ENCODE measurements around the gene CACNA1I. TPM values are rescaled to one million over a fixed set of nuclear protein-coding genes. Genes with fewer than 3 reads are reported as not detected.

The CACNA1I gene
- total RNA-seq, 2 donors from 2014 or later, result 0.33 to 0.52 TPM

DNA sequence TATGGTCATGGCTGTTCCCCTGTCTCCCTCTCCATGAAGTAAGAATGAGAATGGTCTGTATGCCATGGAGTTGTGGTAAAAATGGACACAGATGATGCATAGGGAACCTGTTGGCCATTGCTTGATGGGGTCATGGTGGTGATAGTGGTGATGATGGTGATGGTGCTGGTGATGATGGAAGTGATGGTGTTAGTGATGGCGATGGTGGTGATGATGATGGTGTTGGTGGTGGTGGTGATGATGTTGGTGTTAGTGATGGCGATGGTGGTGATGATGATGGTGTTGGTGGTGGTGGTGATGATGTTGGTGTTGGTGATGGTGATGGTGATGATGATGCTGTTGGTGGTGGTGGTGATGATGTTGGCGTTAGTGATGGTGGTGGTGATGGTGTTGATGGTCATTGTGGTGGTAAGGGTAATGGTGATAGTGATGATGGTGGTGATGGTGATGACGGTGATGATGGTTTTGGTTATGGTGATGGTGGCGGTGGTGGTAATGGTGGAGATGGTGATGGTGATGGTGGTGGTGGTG, 5.1 kb upstream of the CACNA1I start:
- H3K4me1 ChIP-seq, result no peaks in the 10 kb centered on the region
- H3K27ac ChIP-seq, result no peak overlapping the region
- no peaks in the 10 kb centered on the region for H3K27me3 ChIP-seq
- intact Hi-C loops (cut with DNase I), result no loop called here
- no peak overlapping the region for H3K4me3 ChIP-seq
- 91 to 95% methylated on average over 5 of the region's 5 CpGs for WGBS, 2 donors
- TF ChIP-seq POLR2A (IDR thresholded peaks at IDR 0.05), result no peak
- TF ChIP-seq, protein P1, sequence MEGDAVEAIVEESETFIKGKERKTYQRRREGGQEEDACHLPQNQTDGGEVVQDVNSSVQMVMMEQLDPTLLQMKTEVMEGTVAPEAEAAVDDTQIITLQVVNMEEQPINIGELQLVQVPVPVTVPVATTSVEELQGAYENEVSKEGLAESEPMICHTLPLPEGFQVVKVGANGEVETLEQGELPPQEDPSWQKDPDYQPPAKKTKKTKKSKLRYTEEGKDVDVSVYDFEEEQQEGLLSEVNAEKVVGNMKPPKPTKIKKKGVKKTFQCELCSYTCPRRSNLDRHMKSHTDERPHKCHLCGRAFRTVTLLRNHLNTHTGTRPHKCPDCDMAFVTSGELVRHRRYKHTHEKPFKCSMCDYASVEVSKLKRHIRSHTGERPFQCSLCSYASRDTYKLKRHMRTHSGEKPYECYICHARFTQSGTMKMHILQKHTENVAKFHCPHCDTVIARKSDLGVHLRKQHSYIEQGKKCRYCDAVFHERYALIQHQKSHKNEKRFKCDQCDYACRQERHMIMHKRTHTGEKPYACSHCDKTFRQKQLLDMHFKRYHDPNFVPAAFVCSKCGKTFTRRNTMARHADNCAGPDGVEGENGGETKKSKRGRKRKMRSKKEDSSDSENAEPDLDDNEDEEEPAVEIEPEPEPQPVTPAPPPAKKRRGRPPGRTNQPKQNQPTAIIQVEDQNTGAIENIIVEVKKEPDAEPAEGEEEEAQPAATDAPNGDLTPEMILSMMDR (IDR thresholded peaks at IDR 0.05), result no peak
- DNase-seq (no peak), ATAC-seq (no peak)
- H3K9me3 ChIP-seq, result no peaks in the 10 kb centered on the region
- no peaks in the 10 kb centered on the region for H3K36me3 ChIP-seq (replicated peaks in 1 of 2; ENCODE audit: insufficient read depth in 1 of 2, low read depth in 2 of 2)

DNA sequence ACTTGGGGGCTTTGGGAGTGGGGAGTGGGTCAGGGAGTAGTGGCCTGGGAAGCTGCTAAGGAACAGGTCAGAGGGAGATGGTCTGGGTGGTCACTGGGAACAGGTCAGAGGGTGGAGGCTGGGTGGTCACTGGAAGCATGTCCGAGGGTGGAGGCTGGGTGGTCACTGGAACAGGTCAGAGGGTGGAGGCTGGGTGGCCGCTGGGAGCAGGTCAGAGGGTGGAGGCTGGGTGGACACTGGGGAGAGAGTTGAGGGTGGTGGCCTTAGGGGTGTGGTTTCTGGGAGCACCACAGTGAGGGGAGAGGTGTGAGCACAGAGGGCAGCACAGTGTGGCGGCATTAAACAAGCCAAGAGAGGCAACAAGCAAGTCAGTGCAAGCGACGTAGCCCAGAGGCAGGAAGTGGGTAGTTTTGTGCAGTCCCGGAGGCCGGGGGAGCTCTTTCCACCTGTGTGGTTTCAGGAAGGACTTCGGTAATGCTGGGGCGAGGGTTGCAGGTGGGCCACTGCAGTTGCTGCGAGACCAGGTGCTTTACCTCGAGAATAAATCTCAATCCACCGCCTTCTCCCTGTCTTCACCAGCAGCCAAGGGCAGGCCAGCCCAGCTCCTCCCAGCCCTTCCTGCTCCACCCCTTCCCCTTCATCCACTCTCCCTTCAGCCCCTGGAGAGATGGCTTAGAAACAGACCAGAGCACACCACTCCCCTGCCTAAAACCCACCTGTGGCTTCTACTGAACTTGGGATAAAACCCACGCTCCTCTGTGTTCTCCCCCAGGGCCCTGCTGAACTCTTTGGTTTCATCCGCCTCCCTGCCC, 3.2 kb upstream of the CACNA1I start:
- WGBS, 2 donors, result 70 to 72% methylated on average over 14 of the region's 14 CpGs
- no peak overlapping the region for H3K4me3 ChIP-seq
- ATAC-seq (no peak), DNase-seq (no peak)
- TF ChIP-seq, protein P1 (IDR thresholded peaks at IDR 0.05), result no peak
- no peak for TF ChIP-seq POLR2A (IDR thresholded peaks at IDR 0.05)
- no peak overlapping the region for H3K27ac ChIP-seq
- H3K9me3 ChIP-seq, result no peaks in the 10 kb centered on the region
- H3K27me3 ChIP-seq, result no peaks in the 10 kb centered on the region
- intact Hi-C loops (cut with DNase I), result no loop called here
- no peaks in the 10 kb centered on the region for H3K36me3 ChIP-seq (replicated peaks in 1 of 2; ENCODE audit: insufficient read depth in 1 of 2, low read depth in 2 of 2)
- H3K4me1 ChIP-seq, result no peaks in the 10 kb centered on the region

DNA sequence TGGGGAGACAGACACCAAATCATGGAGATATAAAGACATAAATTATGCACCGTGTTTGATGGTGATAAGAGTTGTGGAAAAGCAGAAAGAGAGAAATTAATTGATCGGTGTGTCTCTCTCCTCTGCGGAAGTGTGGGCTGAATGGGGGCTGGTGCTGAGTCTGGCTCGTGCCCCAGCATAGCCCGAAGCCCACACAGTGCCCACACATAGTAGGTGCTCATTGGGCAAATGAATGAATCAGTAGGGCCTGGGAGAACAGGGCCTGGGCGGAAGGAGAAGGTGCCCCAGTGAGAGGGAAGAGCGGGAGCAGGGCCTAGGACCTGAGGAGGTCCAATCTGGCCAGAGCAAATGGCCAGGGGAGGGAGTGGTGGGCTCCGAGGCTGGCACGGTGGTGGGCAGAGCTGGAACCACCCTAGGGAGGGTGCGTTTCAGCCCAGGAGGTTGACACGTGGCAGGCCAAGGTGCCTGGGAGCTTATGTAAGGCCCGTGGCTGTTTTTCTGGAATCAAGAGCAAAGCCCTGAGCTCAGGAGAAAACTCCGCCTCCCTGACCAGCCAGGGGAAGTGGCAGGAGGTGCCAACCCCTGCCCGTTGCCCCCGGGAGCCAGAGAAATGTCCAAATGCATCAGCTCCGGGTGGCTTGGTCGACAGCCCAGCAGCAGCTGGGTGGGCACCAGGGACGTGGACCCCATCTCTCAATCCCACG, 2.1 kb upstream of the CACNA1I start:
- H3K9me3 ChIP-seq, result no peaks in the 10 kb centered on the region
- no peak overlapping the region for H3K4me3 ChIP-seq
- no peak overlapping the region for H3K27ac ChIP-seq
- H3K4me1 ChIP-seq, result no peaks in the 10 kb centered on the region
- no peak for ATAC-seq
- TF ChIP-seq, protein P1 (IDR thresholded peaks at IDR 0.05), result no peak
- TF ChIP-seq POLR2A (IDR thresholded peaks at IDR 0.05), result no peak
- H3K27me3 ChIP-seq, result no peaks in the 10 kb centered on the region
- 66 to 69% methylated on average over 15 to 19 of the region's 19 CpGs for WGBS, 2 donors
- no peak for DNase-seq
- intact Hi-C loops (cut with DNase I), result no loop called here
- no peaks in the 10 kb centered on the region for H3K36me3 ChIP-seq (replicated peaks in 1 of 2; ENCODE audit: insufficient read depth in 1 of 2, low read depth in 2 of 2)

DNA sequence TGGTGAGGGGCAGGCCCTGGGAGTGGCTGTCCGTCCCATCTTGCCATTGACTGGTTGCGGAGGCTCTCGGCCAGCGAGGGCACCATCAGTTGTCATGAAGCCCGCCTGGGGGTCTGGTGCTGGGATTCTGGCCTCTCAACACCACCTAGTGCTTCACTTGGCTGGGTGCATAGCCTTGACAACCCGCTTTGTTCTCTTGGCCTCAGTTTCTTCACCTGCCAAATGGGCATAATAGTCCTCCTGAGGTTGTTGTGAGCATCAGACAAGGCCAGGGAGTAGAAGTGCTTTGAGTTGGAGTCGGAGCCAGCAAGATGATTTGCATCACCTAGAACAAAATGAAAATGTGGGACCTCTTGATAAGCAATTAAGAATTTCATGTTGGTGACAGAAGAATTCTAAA, 1.5 kb upstream of the CACNA1I start:
- no peak for ATAC-seq
- WGBS, 2 donors, result 83 to 95% methylated on average over 4 to 5 of the region's 7 CpGs
- H3K27ac ChIP-seq, result no peak overlapping the region

More for the DNA sequence above, 1.5 kb upstream of the CACNA1I start:
- no peak for DNase-seq
- no peaks in the 10 kb centered on the region for H3K27me3 ChIP-seq
- no peaks in the 10 kb centered on the region for H3K36me3 ChIP-seq (replicated peaks in 1 of 2; ENCODE audit: insufficient read depth in 1 of 2, low read depth in 2 of 2)
- intact Hi-C loops (cut with DNase I), result no loop called here
- H3K4me3 ChIP-seq, result no peak overlapping the region
- no peak for TF ChIP-seq POLR2A (IDR thresholded peaks at IDR 0.05)
- TF ChIP-seq, protein P1 (IDR thresholded peaks at IDR 0.05), result no peak
- H3K9me3 ChIP-seq, result no peaks in the 10 kb centered on the region
- no peaks in the 10 kb centered on the region for H3K4me1 ChIP-seq

All from body of pancreas (tissue), 4 donors.